SK-N-SH treated with all-trans-retinoic acid at 6 μM for 48 hours (cell line): ENCODE data around the gene LDLRAP1.
"Not testable (repeated sequence)": the region's sequence is repeated elsewhere in the genome, so short reads cannot be mapped to it uniquely, and the experiment has no call there.

Experiments used
- ATAC-seq: fragments of 200-7000 bp; cut with Tn5 transposase; 3 replicates; pipeline ENCODE4 v1.9.1; 2020; ENCODE audit warnings: mild to moderate bottlenecking, moderate library complexity
- ARNTL ChIP-seq: fragments of 450-650 bp; formaldehyde crosslinking; IDR thresholded peaks from 2 replicates; pipeline ENCODE4 v1.5.0; 2020; ENCODE audit warnings: low read depth, mild to moderate bottlenecking, moderate library complexity, borderline replicate concordance
- CREB5 ChIP-seq: fragments of 250-450 bp; sonication (Bioruptor Pico); IDR thresholded peaks from 2 replicates; pipeline ENCODE4 v1.5.1; 2020; ENCODE audit warnings: low read depth, mild to moderate bottlenecking, moderate library complexity
- CSDC2 ChIP-seq: fragments of 250-450 bp; sonication (Bioruptor Pico); IDR thresholded peaks from 2 replicates; pipeline ENCODE4 v1.5.0; 2020; ENCODE audit warnings: mild to moderate bottlenecking, moderate library complexity
- CSRNP3 ChIP-seq: fragments of 250-450 bp; sonication (Bioruptor Pico); IDR thresholded peaks from 2 replicates; pipeline ENCODE4 v1.5.1; 2021; ENCODE audit warnings: mild to moderate bottlenecking, moderate library complexity
- ESRRG ChIP-seq: fragments of 250-450 bp; sonication (Bioruptor Pico); IDR thresholded peaks from 2 replicates; pipeline ENCODE4 v1.6.1; 2021; ENCODE audit warnings: mild to moderate bottlenecking
- GLIS3 ChIP-seq: fragments of 250-450 bp; sonication (Bioruptor Pico); IDR thresholded peaks from 2 replicates; pipeline ENCODE4 v1.5.0; 2020; ENCODE audit warnings: mild to moderate bottlenecking, moderate library complexity
- OSR1 ChIP-seq: fragments of 250-450 bp; sonication (Bioruptor Pico); IDR thresholded peaks from 2 replicates; pipeline ENCODE4 v1.8.0; 2022; ENCODE audit warnings: moderate library complexity, mild to moderate bottlenecking, inconsistent platforms
- PATZ1 ChIP-seq: fragments of 250-450 bp; sonication (Bioruptor Pico); IDR thresholded peaks from 2 replicates; pipeline ENCODE4 v1.8.0; 2020; ENCODE audit warnings: mild to moderate bottlenecking, moderate library complexity, borderline replicate concordance
- POU6F1 ChIP-seq: fragments of 250-450 bp; sonication (Bioruptor Pico); IDR thresholded peaks from 2 replicates; pipeline ENCODE4 v1.8.0; 2021; ENCODE audit warnings: low read depth, mild to moderate bottlenecking, moderate library complexity, borderline replicate concordance
- PPARA ChIP-seq: fragments of 250-450 bp; sonication (Bioruptor Pico); IDR thresholded peaks from 2 replicates; pipeline ENCODE4 v1.5.0; 2020; ENCODE audit warnings: mild to moderate bottlenecking, borderline replicate concordance
- RARB ChIP-seq: fragments of 250-450 bp; sonication (Bioruptor Pico); IDR thresholded peaks from 2 replicates; pipeline ENCODE4 v1.8.0; 2021; ENCODE audit warnings: mild to moderate bottlenecking, moderate library complexity
- SNAI2 ChIP-seq: fragments of 250-450 bp; sonication (Bioruptor Pico); IDR thresholded peaks from 2 replicates; pipeline ENCODE4 v1.5.0; 2020; ENCODE audit warnings: mild to moderate bottlenecking, moderate library complexity
- TOX ChIP-seq: fragments of 250-450 bp; sonication (Bioruptor Pico); IDR thresholded peaks from 2 replicates; pipeline ENCODE4 v1.8.0; 2021; ENCODE audit warnings: mild to moderate bottlenecking, moderate library complexity, borderline replicate concordance
- TSHZ2 ChIP-seq: fragments of 250-450 bp; sonication (Bioruptor Pico); IDR thresholded peaks from 2 replicates; pipeline ENCODE4 v1.5.0; 2020; ENCODE audit warnings: mild to moderate bottlenecking, moderate library complexity
- ZC3H10 ChIP-seq: fragments of 250-450 bp; sonication (Bioruptor Pico); IDR thresholded peaks from 2 replicates; pipeline ENCODE4 v1.5.1; 2021; ENCODE audit warnings: mild to moderate bottlenecking, moderate library complexity
- ZFP30 ChIP-seq: fragments of 450-650 bp; formaldehyde crosslinking; IDR thresholded peaks from 2 replicates; pipeline ENCODE4 v1.5.0; 2022; ENCODE audit warnings: mild to moderate bottlenecking, moderate library complexity
- ZNF565 ChIP-seq: fragments of 450-650 bp; formaldehyde crosslinking; conservative IDR thresholded peaks from 2 replicates; pipeline ENCODE4 v1.5.0; 2020; ENCODE audit warnings: low read depth, mild to moderate bottlenecking, moderate library complexity
- ZNF70 ChIP-seq: fragments of 450-650 bp; formaldehyde crosslinking; IDR thresholded peaks from 2 replicates; pipeline ENCODE4 v1.5.0; 2020; ENCODE audit warnings: mild to moderate bottlenecking, moderate library complexity
- ZNF8 ChIP-seq: fragments of 450-650 bp; formaldehyde crosslinking; IDR thresholded peaks from 2 replicates; pipeline ENCODE4 v1.5.0; 2020; ENCODE audit warnings: mild to moderate bottlenecking, moderate library complexity

LDLRAP1 gene

GRCh38 chr1:25593861-25594260, 50.5 kb downstream of the LDLRAP1 start:
- no peak for ATAC-seq
- no peak for TF ChIP-seq ARNTL
- no peak for TF ChIP-seq ZNF8 (CRISPR knock-in tag)
- TF ChIP-seq PPARA (CRISPR knock-in tag), result no peak
- no peak for TF ChIP-seq CSRNP3 (CRISPR knock-in tag)
- no peak for TF ChIP-seq ZFP30 (CRISPR knock-in tag)
- TF ChIP-seq SNAI2 (CRISPR knock-in tag), result no peak
- no peak for TF ChIP-seq POU6F1 (CRISPR knock-in tag)
- TF ChIP-seq CSDC2 (CRISPR knock-in tag), result no peak
- TF ChIP-seq TSHZ2 (CRISPR knock-in tag), result no peak
- TF ChIP-seq ZNF565 (CRISPR knock-in tag), result no peak
- no peak for TF ChIP-seq PATZ1 (CRISPR knock-in tag)
- TF ChIP-seq TOX, result no peak

GRCh38 chr1:25594971-25595370, 51.6 kb downstream of the LDLRAP1 start:
- ATAC-seq, result no peak
- TF ChIP-seq ZC3H10 (no peak), GLIS3 (CRISPR knock-in tag) (no peak), RARB (CRISPR knock-in tag) (no peak), CREB5 (CRISPR knock-in tag) (no peak), ARNTL (no peak), PPARA (CRISPR knock-in tag) (no peak)

GRCh38 chr1:25596641-25597040, 53.2 kb downstream of the LDLRAP1 start:
- not testable (repeated sequence) for ATAC-seq

GRCh38 chr1:25598879-25599278, 55.5 kb downstream of the LDLRAP1 start:
- no peak for ATAC-seq

More at GRCh38 chr1:25598879-25599278, 55.5 kb downstream of the LDLRAP1 start:
- TF ChIP-seq TOX (no peak), TSHZ2 (CRISPR knock-in tag) (no peak), ZNF70 (no peak), ESRRG (no peak), OSR1 (no peak)
- TF ChIP-seq, all 23 proteins: peak for 0
